Activated CD8-positive, alpha-beta T cell treated with anti-CD3 and anti-CD28 coated beads for 36 hours (primary cell): ENCODE results near the gene ATXN7L1. TPM values are rescaled to one million over a fixed set of nuclear protein-coding genes. Genes with fewer than 3 reads are reported as not detected.

Experiments used
- ATAC-seq: fragments of 200-7000 bp; cut with Tn5 transposase; one replicate; pipeline ENCODE4 v1.10.0; 2021; ENCODE audit warnings: mild to moderate bottlenecking, moderate library complexity
- CTCF ChIA-PET: fragments of 350-600 bp; sonication (Branson Sonifier 250); formaldehyde crosslinking; loops from one replicate; lab custom pipeline; 2021; ENCODE audit warnings: antibody characterized with exemption; lab: Charles Lee
- POLR2A ChIA-PET: fragments of 350-600 bp; sonication (Branson Sonifier 250); formaldehyde crosslinking; loops from one replicate; lab custom pipeline; 2021; ENCODE audit warnings: antibody characterized with exemption; lab: Charles Lee
- DNase-seq: peaks from one replicate; pipeline ENCODE4 v3.0.0-alpha.2; 2020
- H3K27ac Mint-ChIP-seq: one replicate; pipeline ENCODE4 v1.8.0; 2021; ENCODE audit warnings: mild to moderate bottlenecking, mixed read lengths
- H3K27me3 Mint-ChIP-seq: one replicate; pipeline ENCODE4 v1.8.0; 2021; ENCODE audit warnings: mixed read lengths
- H3K36me3 Mint-ChIP-seq: one replicate; pipeline ENCODE4 v1.8.0; 2021; ENCODE audit warnings: low read depth, mixed read lengths
- H3K4me1 Mint-ChIP-seq: one replicate; pipeline ENCODE4 v1.8.0; 2021; ENCODE audit warnings: low read depth, mixed read lengths
- H3K4me3 Mint-ChIP-seq: one replicate; pipeline ENCODE4 v1.8.0; 2021; ENCODE audit warnings: mild to moderate bottlenecking, moderate library complexity, mixed read lengths
- H3K9me3 Mint-ChIP-seq: one replicate; pipeline ENCODE4 v1.8.0; 2021; ENCODE audit warnings: mixed read lengths
- CTCF ChIP-seq: fragments of 200-600 bp; IDR thresholded peaks from one replicate; pipeline ENCODE4 v1.8.0; 2022; ENCODE audit warnings: antibody characterized with exemption, mild to moderate bottlenecking
- intact Hi-C: fragments of 100-400 bp; cut with micrococcal nuclease; formaldehyde crosslinking; loops from one replicate; pipeline ENCODE4 v1.10.0; 2022
- total RNA-seq, 2 experiments: library from RNA; stranded (reverse); gene quantifications; one replicate each; pipeline ENCODE4 v1.2.3, GENCODE V29; 2021

ATXN7L1 gene
- total RNA-seq, 2 experiments from 2014 or later, result 4.8 to 5.3 TPM

GRCh38 chr7:105800442-105800841 is 76.0 kb downstream of the ATXN7L1 start:
- Mint-ChIP-seq H3K36me3 (no peaks in the 10 kb centered on the region), H3K9me3 (no peaks in the 10 kb centered on the region), H3K4me1 (peaks cover 41% of the 10 kb centered on the region), H3K27ac (no peak overlapping the region), H3K27me3 (no peaks in the 10 kb centered on the region), H3K4me3 (no peak overlapping the region)
- ChIA-PET POLR2A (interaction anchor here (0.6 to 1.4 kb wide), 4 partner anchors 14 to 240 kb away, joined by 3 to 4 read pairs (median 4); no protein-coding TSS in a partner anchor), CTCF (interaction anchor here (0.9 to 1.7 kb wide), 2 partner anchors 76 to 143 kb away, joined by 3 to 5 read pairs; partner anchors contain the start of gene ATXN7L1)
- peak; percentile 84 for ATAC-seq
- TF ChIP-seq CTCF, result no peak
- DNase-seq, result peak; percentile 58
- intact Hi-C loops, result no loop called here

DNA sequence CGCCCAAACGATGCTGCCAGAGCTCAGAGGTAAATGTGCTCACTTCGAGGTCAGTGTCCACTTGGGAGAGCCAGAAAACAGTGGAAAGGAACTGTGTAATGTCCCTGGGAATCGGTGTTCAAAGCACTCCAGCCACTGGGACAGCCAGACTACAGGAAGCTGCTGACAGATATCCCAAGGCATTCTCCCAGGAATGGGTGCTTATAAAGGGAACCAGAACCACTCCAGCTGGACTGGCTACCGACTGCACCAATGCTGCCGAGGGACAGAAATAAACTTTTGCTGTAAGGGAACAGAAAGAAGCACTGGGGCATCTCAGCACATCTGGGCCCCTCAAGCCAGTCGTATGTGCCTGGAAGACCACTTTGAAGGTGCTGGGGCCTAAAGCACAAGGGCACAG is 76.7 kb downstream of the ATXN7L1 start:
- ATAC-seq (no peak), DNase-seq (no peak)
- ChIA-PET POLR2A (interaction anchor here (1.4 kb wide), 1 partner anchor 13 kb away, joined by 4 read pairs; no protein-coding TSS in a partner anchor), CTCF (no interaction called here)
- no peak for TF ChIP-seq CTCF
- no peak overlapping the region for H3K4me3 Mint-ChIP-seq
- H3K4me1 Mint-ChIP-seq, result peaks cover 36% of the 10 kb centered on the region
- no peaks in the 10 kb centered on the region for H3K36me3 Mint-ChIP-seq
- H3K9me3 Mint-ChIP-seq, result no peaks in the 10 kb centered on the region
- intact Hi-C loops, result no loop called here
- no peak overlapping the region for H3K27ac Mint-ChIP-seq
- H3K27me3 Mint-ChIP-seq, result no peaks in the 10 kb centered on the region

- Mint-ChIP-seq H3K27me3 (no peaks in the 10 kb centered on the region), H3K36me3 (no peaks in the 10 kb centered on the region), H3K4me3 (no peak overlapping the region), H3K4me1 (peaks cover 36% of the 10 kb centered on the region), H3K27ac (no peak overlapping the region), H3K9me3 (no peaks in the 10 kb centered on the region)
- ATAC-seq (no peak), DNase-seq (no peak)
- no peak for TF ChIP-seq CTCF
- CTCF ChIA-PET, result interaction anchor here (3.2 kb wide), 1 partner anchor 9 kb away, joined by 13 read pairs; no protein-coding TSS in a partner anchor
- intact Hi-C loops, result no loop called here
- POLR2A ChIA-PET, result interaction anchor here (1.4 kb wide), 1 partner anchor 12 kb away, joined by 4 read pairs; no protein-coding TSS in a partner anchor
These were observed 77.4 kb downstream of the ATXN7L1 start for GRCh38 chr7:105799006-105799405.

- Mint-ChIP-seq H3K36me3 (no peaks in the 10 kb centered on the region), H3K27me3 (no peaks in the 10 kb centered on the region), H3K4me1 (peaks cover 36% of the 10 kb centered on the region), H3K27ac (no peak overlapping the region), H3K9me3 (no peaks in the 10 kb centered on the region), H3K4me3 (no peak overlapping the region)
- CTCF ChIA-PET, result interaction anchor here (0.7 to 3.2 kb wide), 3 partner anchors 10 to 80 kb away, joined by 3 to 13 read pairs (median 3); no protein-coding TSS in a partner anchor
- intact Hi-C loops, result no loop called here
- no peak for TF ChIP-seq CTCF
- DNase-seq (no peak), ATAC-seq (no peak)
- POLR2A ChIA-PET, result interaction anchor here (0.6 kb wide), 1 partner anchor 38 kb away, joined by 3 read pairs; no protein-coding TSS in a partner anchor
These were observed 78.7 kb downstream of the ATXN7L1 start for GRCh38 chr7:105797652-105798051.

DNA sequence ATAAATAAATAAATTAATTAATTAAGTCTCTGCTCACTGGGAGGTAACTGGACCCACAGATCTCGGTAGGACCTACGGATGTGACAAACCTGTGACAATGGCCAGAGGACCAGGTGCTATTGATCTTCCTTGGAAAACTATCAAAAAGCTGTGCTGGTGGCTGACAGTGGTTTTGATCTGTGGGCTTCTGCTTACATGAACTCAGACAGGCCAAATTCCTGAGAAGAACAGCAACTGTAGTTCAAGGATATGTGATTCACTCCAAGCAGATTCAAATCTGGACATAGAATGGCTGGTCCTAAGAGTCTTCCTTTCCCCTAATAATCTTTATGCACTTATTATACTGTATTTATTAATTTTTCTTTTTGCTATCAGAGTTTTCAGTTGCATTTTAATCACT is 80.0 kb downstream of the ATXN7L1 start:
- Mint-ChIP-seq H3K4me3 (no peak overlapping the region), H3K9me3 (no peaks in the 10 kb centered on the region), H3K27ac (no peak overlapping the region), H3K4me1 (peaks cover 34% of the 10 kb centered on the region), H3K36me3 (no peaks in the 10 kb centered on the region), H3K27me3 (no peaks in the 10 kb centered on the region)
- DNase-seq (no peak), ATAC-seq (no peak)
- CTCF ChIA-PET, result interaction anchor here (1.4 to 3.2 kb wide), 3 partner anchors 11 to 26 kb away, joined by 3 to 13 read pairs (median 11); no protein-coding TSS in a partner anchor
- POLR2A ChIA-PET, result interaction anchor here (1.0 to 1.2 kb wide), 2 partner anchors 9 to 11 kb away, joined by 3 read pairs; no protein-coding TSS in a partner anchor
- TF ChIP-seq CTCF, result no peak
- intact Hi-C loops, result no loop called here
